ENCODE measurements around the gene SPACDR. TPM values are rescaled to one million over a fixed set of nuclear protein-coding genes. Genes with fewer than 3 reads are reported as not detected.

SPACDR gene
- total and polyA plus RNA-seq, 9 of the 15 experiments (the other 6 are each of a cell fraction or from before 2014, with no cell fraction given), result 0.07 to 0.55 (median 0.14) TPM; not detected in 1

GRCh38 chr7:100493476-100494264 lies 29.6 kb upstream of the SPACDR start:
- 45% methylated on average over 25 of the region's 56 CpGs for WGBS (ENCODE audit: insufficient coverage, low coverage, missing lambda C conversion rate)
- BruUV-seq (replicated peaks), result no TSS peak
- intact Hi-C loops (cut with micrococcal nuclease), result no loop called here
- no peak for TF ChIP-seq OTX1 (CRISPR knock-in tag; IDR thresholded peaks at IDR 0.05)
- TF ChIP-seq ZNF639 (CRISPR knock-in tag; conservative IDR thresholded peaks at IDR 0.05 in 1 of 2, IDR thresholded peaks at IDR 0.05 in 1 of 2), result no peak
- no peak for TF ChIP-seq ZNF449 (CRISPR knock-in tag; IDR thresholded peaks at IDR 0.05)
- TF ChIP-seq ILK (tag; IDR thresholded peaks at IDR 0.05; ENCODE audit: borderline replicate concordance, low read depth), result no peak
- no peak for TF ChIP-seq ZNF644 (tag; IDR thresholded peaks at IDR 0.05; ENCODE audit: low read depth)
- no peak for TF ChIP-seq CSDE1 (IDR thresholded peaks at IDR 0.05)
- no peak for TF ChIP-seq ID3 (CRISPR knock-in tag; IDR thresholded peaks at IDR 0.05)
- no peak for TF ChIP-seq ID3 (tag; IDR thresholded peaks at IDR 0.05)
- no peak for TF ChIP-seq ZNF347 (CRISPR knock-in tag; IDR thresholded peaks at IDR 0.05; ENCODE audit: low read depth)
- TF ChIP-seq HMG20B (CRISPR knock-in tag; IDR thresholded peaks at IDR 0.05), result no peak
- no peak for TF ChIP-seq HNRNPL (IDR thresholded peaks at IDR 0.05; ENCODE audit: low read depth, low read length)
- TF ChIP-seq BACH1 (tag; IDR thresholded peaks at IDR 0.05), result no peak
- peak in 1 of 2 experiments; percentile 37; a peak in 1 of 4 replicates for TF ChIP-seq RAD21 (CRISPR knock-in tag; conservative IDR thresholded peaks at IDR 0.05 in 1 of 2, IDR thresholded peaks at IDR 0.05 in 1 of 2)
- TF ChIP-seq ZNF184 (CRISPR knock-in tag; IDR thresholded peaks at IDR 0.05), result no peak
- TF ChIP-seq PCBP2 (IDR thresholded peaks at IDR 0.05; ENCODE audit: low read depth, low read length, poor library complexity, severe bottlenecking), result no peak
- TF ChIP-seq SUPT5H (IDR thresholded peaks at IDR 0.05), result no peak
- TF ChIP-seq RBFOX2 (IDR thresholded peaks at IDR 0.05; ENCODE audit: low read depth, low read length), result no peak
- no peak for TF ChIP-seq RFX7 (CRISPR knock-in tag; IDR thresholded peaks at IDR 0.05)

More at GRCh38 chr7:100493476-100494264, 29.6 kb upstream of the SPACDR start:
- Histone ChIP-seq H3K9ac (ENCODE audit: insufficient read depth in 1 of 2, low read depth in 2 of 2, low read length in 2 of 2) (peak overlapping the region; percentile 33 to 89; a peak in 3 of 4 replicates), H2AFZ (ENCODE audit: low read depth, low read length) (peak overlapping the region; percentile 86), H3K27ac (ENCODE audit: extremely low read depth, low read depth, low read length) (no peak overlapping the region), H3K4me1 (replicated peaks in 1 of 2; ENCODE audit: control insufficient read depth in 2 of 2, insufficient read depth in 2 of 2, low read length in 2 of 2) (peaks cover 4 to 28% of the 10 kb centered on the region in 2 experiments; a peak in 3 of 5 replicates), H3K9me1 (ENCODE audit: control insufficient read depth, insufficient read depth, low read length) (no peaks in the 10 kb centered on the region), H3K4me2 (ENCODE audit: insufficient read depth, low read length) (peak overlapping the region; percentile 57), H3K9me3 (replicated peaks; ENCODE audit: control insufficient read depth, insufficient read depth, low read depth, low read length) (no peaks in the 10 kb centered on the region), H3K79me2 (ENCODE audit: control insufficient read depth, insufficient read depth, low read length) (no peaks in the 10 kb centered on the region), H3K4me3 (peak overlapping the region; percentile 30), H4K20me1 (replicated peaks; ENCODE audit: control insufficient read depth, insufficient read depth, low read length) (no peaks in the 10 kb centered on the region), H3K27me3 (ENCODE audit: control insufficient read depth in 2 of 2, insufficient read depth in 2 of 2, low read length in 2 of 2) (no peaks in the 10 kb centered on the region), H3K36me3 (ENCODE audit: control insufficient read depth, insufficient read depth, low read length) (no peaks in the 10 kb centered on the region)
- POLR2A ChIA-PET, result interaction anchor here (0.6 to 1.4 kb wide), 4 partner anchors 10 to 1741 kb away, joined by 3 read pairs; partner anchors contain the start of genes AGFG2 and NYAP1
- DNase-seq (ENCODE audit: extremely low read depth in 1 of 4, low spot score in 3 of 4) (peak; percentile 57 to 69 (median 62)), ATAC-seq (peak; percentile 77), FAIRE-seq (no peak)
- CTCF ChIA-PET (ENCODE audit: low intra/inter-chr PET ratio), result interaction anchor here (0.6 kb wide), 1 partner anchor 1363 kb away, joined by 3 read pairs; no protein-coding TSS in a partner anchor
- in situ Hi-C loops (cut with MboI), result no loop called here

All from K562 (cell line).